Left renal pelvis (tissue), 4 donors: ENCODE data around the gene ERICH6B. TPM values are rescaled to one million over a fixed set of nuclear protein-coding genes. Genes with fewer than 3 reads are reported as not detected.
A peak's percentile ranks its signal among the peaks of the same experiment; 100 is the strongest.

ENCODE experiments used
- DNase-seq, 4 donors: peaks; one replicate each; pipeline ENCODE4 v3.0.0-alpha.2; 2013; ENCODE audit warnings: low read depth in 4 of 4, low spot score in 3 of 4
- polyA plus RNA-seq, 4 donors: library from polyadenylated mRNA; unstranded; fragments of 120-200 nt; gene quantifications; one replicate each; pipeline ENCODE4 v1.2.1, GENCODE V29; 2013; ENCODE audit not compliant: insufficient read length in 4 of 4

ERICH6B gene
- polyA plus RNA-seq, 4 donors: 1.1 to 3.0 (median 1.9) TPM

DNA sequence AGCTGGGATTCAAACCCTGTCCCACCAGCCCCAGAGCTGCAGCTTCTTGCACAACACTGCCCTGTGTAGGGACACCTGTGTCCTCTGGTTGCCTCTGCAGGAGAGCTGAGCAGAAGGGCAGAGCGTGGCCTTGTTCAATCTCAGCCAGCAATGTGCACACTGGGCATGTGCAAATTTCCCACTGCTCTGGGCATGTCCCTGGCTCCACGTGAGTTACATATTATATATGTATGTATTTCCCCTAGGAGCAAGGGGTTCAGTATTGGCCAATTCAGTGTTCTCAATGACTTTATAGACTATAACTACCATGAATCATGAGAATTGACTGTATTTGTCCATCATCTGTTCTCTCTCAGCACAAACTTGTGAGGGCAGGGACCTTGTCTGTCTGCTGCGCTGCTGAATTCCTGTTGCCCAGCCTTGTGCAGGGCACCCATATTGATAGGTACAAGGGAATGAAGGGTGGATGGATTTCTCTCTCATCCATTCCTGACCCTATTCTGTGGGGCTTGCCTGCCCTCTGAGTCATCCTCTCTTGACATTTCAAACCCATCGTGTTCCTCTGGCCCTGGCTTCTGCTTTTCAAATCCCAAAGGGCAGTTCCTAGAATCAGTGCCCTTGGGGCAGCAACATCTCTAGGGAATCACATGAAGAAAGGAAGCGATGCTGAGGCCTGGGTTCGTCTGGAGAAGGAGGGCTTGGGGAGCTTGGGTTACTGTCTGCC lies 69.7 kb downstream of the ERICH6B start:
- DNase-seq: no peak

DNA sequence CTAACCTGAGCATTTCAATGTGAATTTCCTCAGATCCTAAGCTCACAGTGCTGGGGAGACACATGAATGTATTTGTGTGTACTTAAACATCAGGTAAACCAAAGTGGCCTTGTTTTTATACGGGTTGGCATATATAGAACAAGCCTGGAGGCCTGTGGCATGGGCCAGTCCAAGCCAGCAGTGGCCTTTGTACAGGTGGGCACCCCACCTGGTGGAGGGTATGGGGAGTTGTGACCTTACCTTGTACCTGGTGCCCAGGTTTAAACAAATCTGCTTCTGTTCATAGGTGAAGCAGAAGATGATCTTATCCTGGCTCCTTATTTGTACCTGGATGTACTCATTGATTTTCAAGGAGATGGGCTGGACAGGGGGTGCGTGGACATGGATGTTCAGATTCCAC lies 71.0 kb downstream of the ERICH6B start:
- no peak for DNase-seq

DNA sequence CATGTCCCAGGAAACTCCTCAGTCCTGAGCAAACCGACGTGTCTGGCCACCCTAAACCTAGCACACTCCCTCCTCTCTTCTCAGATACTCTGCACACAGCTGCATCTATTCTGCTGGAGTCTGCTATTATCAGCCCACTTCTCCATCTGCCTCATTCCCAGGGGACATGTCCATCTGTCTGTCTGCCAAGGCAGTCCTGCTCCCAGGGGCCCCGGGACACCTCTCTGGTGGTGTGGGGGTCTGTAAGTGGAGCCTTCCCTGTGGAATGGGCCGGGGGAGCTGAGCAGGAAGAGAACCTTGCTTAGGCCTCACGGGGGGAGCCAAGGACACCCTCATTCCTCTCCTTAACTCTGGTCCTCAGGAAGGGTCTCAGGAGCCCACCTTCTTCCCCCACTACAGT lies 72.7 kb downstream of the ERICH6B start:
- no peak for DNase-seq

DNA sequence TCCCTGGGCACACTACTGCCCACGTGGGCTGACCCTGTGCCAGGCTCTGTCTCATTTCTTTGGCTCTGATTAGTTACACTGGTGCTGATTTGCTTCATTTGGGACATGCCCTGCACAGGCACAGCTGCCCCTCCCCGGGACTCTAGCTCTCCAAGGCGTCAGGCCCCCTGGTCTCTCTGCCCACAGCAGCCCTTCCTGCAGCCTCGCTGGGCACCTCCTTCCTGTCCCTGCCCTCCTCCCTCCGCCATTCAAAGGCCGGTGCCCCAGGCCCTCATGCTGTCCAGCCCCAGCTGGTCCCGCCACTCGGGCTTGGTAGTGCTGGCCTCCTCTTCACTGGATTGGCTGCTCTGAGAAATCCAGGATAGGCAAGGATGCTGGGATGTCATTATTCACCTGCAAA lies 73.1 kb downstream of the ERICH6B start:
- no peak for DNase-seq

DNA sequence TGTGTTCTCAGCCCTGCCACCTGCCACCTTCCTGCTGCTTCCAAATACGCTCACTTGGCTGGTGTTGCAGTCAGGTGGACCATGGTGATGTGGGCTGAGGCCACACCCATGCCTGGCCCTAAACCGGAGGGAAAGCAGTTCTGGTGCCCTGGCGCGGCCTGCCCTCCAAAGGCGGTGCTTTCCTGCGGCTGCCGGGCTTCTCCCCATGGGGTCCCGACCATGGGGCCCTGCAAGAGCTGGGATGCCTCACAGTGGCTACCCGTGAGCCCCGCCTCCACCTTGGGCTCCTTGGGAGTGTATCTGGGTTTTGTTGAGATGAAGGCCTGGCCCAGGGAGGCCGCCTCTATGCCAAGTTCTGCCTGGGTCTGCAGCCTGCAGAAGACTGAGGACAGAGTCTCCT lies 73.7 kb downstream of the ERICH6B start:
- no peak for DNase-seq

DNA sequence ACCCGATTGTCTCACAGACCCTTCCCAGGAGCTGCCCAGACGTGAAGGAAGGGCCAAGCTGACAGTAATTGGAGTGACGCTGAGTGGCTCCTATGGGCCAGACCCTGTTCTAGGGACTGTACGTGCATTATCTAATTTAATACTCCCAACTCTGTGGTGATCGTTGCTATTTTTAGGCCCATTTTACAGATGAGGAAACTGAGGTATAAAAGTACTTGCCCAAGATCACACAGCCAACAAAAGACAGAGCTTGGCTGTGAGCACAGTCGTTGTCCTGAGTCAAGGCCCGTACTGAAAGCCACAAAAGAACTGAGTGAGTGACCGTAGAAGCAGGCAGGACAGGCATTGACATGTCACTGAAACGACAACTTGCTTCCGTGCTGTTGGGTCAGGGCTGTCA lies 74.7 kb downstream of the ERICH6B start:
- no peak for DNase-seq

DNA sequence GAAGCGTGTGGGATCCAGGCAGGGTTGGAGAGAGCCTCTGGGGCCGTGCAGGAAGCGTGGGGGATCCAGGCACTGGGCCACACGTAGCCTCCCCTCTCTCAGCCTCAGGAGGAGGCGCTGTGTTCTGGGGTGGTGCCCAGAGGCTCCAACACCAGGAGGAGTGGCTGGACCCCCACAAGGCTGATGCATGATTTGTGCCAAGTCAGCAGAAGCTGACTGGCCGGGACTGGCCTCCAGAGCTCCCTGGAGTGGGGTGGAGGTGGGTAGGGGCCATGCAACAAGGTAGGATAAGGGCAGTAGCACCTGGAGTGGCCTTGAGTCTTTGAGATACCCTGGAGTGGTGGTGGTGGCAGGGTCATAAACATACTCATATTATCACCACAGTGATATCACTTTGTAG lies 75.3 kb downstream of the ERICH6B start:
- DNase-seq: no peak

DNA sequence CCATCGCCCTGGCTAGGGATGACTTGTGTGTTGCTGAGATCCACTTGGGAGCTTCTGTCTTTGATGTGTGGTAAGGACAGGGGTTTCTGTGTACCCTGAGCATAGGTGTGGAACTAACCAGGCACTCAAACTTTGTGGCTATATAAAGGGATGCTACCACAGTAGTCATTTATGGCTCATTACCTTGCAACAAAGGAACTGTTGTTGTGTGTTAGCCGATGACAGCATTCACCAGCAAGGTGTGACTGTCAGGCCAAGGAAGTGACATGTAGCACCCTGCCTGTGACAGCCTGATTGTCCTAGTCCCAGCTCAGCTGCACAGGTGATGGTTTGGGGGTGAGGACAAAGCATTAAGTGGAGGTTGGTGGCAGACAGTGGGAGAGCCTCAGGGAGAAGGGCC lies 77.2 kb downstream of the ERICH6B start:
- no peak for DNase-seq

DNA sequence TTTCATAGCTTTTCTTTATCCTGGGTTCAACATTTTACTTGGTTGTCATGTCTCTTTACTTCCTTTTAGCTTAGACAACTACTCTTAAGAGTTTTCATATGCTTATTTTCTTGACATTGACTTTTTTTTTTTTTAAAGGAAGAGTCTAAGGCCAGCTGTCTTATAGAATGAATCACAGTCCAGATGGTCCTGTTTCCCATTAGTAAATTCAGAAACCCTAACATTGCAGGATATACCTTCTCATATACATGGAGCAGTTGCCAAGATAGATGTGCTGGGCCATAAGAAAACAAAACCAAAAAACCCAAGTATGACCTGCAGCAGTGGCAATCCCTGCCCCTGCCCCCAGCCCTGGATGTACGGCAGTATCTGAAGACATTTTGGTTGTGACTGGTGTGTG lies 78.0 kb downstream of the ERICH6B start:
- no peak for DNase-seq

DNA sequence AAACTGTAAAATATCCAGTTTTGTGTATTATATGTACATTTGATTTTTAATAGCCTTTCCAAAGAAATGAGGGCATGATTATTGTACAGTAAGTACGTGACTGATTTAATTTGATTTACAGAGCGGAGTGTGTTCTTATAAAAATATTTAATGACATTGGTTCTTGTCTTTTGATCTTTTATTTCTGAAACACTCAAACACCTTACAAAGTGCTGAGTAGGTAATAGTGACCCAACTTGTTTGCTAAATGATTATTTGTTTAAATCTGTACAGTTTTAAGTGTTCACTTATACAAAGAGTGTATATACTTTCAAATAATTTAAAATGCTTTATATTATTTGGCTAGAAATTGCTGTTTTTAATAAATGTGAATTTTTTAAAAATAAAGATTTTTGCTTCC lies 79.3 kb downstream of the ERICH6B start:
- DNase-seq: no peak

DNA sequence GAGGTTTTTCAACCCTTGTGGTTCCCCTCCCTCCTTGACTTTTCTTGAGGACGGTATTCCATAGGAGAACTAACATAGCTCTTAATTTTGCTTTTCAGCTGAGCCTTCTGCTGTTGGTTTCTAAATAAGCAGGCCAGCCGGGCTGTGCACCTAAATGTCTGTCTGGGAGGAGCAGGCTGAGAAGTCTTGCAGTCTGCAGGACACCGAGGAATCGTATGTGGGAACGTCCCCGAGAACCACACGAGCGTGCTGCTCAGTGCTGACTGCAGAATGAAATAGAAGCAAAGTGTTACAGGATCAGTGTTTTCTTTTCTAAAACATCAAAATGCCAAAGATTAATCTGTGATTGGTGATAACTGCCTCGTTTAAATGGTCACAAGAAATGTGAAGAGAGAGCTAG lies 80.9 kb downstream of the ERICH6B start:
- no peak for DNase-seq

DNA sequence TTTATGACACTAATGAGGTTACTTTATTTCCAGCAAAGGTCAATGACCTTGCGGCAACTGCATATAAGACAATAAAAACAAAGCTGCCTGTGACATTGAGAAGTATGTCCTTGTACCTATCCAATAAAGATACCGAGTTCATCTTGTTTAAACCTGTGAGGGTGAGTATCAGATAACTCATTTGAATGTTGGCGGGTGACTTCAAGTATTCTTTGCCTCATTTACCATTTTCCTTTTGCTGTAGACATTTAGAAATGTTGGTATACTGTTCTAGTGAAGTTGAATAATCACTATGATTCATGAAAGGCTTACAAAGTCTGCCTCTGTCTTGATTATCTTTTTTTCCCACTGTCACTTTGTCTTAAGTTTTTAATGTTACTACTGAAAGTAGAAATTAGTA lies 85.8 kb downstream of the ERICH6B start:
- no peak for DNase-seq

DNA sequence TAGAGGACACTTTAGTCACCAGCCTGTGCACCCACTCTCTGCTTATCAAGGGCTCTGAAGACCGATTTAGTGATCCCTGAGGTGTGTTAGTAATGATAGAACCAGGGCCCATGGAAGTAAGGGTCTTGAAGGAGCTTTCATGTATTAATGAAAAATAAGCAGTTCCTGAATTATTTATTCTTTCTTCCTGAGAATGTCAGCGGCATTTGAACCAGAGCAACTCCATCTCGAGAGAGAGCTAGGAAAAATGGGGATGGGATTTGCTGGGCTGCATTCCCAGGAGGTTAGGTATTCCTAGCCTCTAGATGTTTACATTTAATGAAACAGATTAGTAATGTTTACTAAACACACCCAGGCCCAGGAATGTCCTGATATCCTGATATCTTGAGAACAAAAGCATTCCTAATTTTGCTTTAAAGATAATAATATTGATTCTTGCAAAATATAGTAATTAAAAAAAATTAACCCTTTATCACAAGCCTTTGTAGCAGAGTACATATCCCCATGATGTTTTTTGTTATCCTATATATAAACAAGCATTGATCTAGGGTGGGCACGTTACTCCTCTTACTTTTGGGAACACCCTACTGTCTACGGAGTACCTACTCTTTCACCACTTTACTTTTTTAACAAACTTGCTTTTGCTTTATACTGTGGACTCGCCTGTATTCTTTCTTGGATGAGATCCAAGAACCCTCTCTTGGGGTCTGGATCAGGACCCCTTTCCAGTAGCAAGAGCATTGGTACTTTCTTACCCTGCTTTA lies 87.7 kb downstream of the ERICH6B start:
- DNase-seq: no peak

DNA sequence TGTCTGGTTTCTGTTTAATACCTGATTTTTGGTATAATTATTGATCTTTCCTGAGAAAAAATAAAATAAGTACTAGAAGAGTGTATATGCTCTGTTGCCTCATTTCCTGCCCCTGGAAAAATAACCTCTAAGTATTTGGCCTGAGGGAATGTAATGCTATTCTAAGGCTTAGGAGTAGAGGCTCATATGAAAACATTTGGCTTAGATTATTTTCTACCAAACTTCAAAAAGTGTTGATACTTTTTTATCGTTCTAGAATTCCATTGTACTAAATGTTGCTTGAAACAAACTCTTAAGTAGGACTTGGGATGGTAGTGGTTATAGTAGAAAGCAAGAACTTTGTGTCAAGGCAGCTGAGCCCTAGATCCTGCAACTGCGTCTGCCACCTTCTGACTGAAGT lies 93.0 kb downstream of the ERICH6B start:
- no peak for DNase-seq

DNA sequence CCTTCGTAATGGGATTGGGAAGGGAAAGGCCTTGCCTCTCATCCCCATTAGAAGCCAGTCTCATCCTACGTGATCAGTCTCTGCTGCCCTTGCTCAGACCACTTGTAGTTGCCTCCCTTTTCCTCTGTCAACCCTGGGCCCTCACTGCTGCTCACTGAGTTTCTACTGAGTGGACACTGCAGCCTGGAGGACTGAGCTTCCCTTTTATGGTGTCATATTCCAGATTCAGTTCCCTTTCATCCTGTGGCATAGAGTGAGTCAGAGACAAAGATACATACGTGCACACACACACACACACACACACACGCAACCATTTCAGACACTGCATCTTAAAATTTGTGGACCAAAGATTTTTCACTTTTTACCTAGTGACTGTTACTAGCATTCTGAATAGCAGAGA lies 94.2 kb downstream of the ERICH6B start:
- no peak for DNase-seq

DNA sequence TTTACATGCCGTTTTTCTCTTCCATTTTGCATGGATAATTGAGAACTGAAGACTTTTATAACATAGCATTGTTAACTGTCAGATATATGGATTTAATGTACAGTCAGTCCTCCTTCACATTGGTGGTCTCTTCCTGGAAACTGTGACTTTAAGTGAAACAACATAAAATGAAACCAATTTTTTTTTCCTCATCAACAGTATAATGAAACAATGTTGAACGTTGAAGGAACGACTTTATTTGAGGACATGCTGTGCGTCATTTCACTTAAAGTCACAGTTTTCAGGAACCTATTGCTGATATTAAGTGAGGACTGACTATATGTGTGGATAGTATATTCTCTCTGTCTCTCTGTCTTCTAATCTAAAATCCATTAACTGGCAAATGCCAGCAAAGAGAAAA lies 96.0 kb downstream of the ERICH6B start:
- DNase-seq: no peak

DNA sequence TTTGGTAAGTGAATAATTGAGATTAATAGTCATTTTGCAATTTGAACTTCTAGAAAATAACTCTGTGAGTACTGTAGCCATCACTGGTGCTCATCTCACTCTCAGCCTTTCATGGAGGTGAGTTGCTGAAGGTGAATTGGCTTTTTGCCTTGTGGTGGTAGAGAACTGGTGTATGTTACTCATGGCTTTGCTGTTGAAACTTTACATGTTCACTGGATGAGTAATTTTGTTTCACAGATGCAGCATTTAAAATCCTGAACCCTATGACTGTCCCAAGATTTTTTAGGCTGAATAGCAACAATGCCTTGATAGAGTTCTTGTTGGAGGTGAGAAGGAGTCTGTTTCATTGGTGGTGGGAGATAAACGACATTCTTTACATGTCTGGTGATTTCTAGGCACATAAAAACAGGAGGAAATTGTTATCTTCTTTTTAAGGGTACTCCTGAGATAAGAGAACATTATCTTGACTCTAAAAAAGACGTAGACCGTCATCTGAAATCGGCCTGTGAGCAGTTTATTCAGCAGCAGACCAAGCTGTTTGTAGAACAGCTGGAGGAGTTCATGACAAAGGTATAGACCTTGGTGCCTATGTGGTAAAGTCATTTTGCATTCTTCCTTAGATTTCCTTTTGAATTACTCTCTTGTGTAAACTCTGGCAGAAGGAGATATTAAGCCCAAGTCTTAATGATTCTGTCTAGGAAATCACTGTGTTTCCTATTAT lies 96.9 kb downstream of the ERICH6B start:
- no peak for DNase-seq

DNA sequence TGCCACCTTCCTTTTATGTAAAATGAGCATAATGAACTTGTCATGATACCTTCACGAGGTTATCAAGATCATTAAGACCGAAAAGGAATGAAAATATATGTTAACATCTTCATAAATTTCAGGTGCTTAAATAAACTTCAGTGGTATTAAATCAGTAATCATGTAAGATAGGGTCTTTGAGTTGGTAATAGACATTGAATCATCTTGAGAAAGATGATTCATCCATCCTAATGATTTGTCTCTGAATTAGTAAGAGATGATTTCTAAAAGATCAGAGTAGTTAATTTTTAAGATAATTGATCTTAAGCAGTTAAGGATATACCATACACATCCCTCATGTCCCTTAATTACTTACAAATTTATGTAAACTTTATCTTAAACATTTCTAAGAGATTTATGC lies 98.8 kb downstream of the ERICH6B start:
- no peak for DNase-seq

DNA sequence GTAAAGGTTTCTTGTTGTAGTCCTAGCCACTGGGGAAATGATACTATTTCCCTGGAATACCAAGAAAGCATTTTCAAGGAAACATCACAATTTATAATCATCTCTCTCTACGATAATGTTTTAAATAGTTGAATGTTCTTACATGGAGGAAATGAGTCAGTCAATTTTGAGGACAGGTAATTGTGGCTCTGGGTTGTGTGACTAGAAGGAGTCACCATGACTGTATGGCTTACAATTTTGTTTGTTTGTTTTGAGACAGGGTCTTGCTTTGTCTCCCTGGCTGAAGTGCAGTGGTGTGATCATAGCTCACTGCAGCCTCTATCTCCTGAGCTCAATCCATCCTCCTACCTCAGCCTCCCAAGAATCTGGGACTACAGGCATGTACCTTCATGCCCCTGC lies 103.4 kb downstream of the ERICH6B start:
- no peak for DNase-seq

DNA sequence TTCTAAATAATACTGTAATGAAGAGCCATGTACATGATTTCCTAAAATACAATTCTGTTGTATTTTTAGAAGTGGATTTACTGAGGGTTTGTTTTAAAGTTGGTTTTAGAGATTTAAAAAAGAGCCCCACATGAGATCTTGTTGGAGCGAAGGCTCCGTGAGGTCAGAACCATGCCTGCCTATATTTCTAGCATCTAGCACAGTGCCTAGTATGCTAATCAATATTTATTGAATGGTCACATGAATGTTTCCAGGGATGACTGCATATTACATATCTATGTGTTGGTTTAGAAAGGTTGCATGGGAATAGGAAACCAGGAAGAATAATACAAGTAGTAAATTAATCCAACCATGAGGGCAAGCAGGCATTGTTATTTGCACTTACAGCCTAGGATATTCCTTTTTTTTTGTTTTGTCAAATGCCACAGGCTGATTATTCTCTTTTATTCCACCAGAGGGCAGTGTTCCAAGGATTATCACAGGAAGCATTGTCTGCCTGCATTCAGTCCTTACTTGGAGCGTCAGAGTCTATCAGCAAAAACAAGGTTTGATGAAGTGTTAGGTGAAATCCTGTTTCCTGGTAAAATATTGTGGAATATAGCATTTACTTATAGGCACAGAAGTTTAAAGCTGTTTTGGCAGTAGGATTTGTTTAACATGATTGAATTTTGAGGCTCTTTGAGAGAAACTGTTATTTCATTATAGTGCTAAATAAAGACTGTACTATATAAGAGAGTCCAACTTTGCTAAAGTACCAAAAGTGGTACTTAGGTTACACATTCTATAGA lies 104.0 kb downstream of the ERICH6B start:
- DNase-seq: peak; percentile 52 to 62 (median 56)

DNA sequence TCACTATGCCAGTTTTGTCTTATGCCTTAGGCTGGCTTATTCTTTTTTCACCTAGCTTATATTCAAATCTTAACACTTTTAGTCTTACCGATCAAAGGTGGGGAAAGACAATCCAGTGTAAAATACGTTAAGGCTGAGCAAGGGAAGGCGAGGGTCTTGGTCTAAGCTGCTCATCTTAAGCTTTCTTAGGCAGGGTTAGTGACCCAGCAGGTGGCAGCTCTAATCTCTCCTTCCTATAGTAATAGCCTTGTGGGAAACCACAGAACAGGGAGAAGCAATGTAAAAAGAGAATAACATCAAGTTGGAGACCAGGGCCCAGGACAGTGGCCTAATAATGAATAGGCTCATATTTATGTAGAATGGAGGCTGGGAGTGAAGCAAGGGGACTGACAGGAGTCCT lies 104.9 kb downstream of the ERICH6B start:
- DNase-seq: no peak
